Activated gamma-delta T cell treated with Interleukin-2 at 50 U/mL for 16 hours (primary cell): Measurements from ENCODE around the gene F11.
"Not testable (repeated sequence)": the region's sequence is repeated elsewhere in the genome, so short reads cannot be mapped to it uniquely, and the experiment has no call there.

ENCODE experiments used
- DNase-seq: peaks from one replicate; pipeline ENCODE4 v3.0.0-alpha.2; 2020

F11 gene

DNA sequence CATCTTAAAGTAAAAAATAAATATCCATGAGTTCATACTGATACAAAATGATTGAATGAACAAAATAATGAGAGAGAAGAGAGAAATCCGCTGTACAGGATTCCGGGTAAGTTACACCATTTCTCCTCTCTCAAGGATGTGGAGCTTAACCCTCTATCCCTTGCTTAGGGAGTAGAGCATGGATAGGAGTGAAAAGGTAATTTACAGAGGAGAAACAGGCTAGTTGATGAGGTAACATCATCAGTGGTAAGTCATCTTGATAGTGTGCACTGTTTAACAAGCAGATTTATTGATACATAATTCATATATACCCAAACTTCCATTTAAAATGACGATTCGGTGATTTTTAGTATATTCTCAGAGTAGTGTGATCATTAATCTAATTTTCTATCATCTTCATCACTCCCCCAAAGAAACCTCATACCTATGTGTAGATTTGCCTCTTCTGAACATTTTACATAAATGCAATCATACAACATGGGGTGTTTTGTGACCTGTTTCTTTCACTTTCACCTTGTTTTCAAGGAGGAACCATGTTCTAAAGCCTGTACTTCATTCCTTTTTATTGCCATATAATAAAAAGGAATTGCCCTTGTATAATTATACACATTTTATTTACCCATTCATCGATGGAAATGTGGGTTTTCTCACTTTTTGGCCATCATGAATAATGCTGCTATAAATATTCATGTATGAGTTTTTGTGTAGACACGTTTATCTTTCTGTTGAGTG is 34.8 kb downstream of the F11 start:
- no peak for DNase-seq

GRCh38 chr4:186304216-186304615 is 38.2 kb downstream of the F11 start:
- no peak for DNase-seq

DNA sequence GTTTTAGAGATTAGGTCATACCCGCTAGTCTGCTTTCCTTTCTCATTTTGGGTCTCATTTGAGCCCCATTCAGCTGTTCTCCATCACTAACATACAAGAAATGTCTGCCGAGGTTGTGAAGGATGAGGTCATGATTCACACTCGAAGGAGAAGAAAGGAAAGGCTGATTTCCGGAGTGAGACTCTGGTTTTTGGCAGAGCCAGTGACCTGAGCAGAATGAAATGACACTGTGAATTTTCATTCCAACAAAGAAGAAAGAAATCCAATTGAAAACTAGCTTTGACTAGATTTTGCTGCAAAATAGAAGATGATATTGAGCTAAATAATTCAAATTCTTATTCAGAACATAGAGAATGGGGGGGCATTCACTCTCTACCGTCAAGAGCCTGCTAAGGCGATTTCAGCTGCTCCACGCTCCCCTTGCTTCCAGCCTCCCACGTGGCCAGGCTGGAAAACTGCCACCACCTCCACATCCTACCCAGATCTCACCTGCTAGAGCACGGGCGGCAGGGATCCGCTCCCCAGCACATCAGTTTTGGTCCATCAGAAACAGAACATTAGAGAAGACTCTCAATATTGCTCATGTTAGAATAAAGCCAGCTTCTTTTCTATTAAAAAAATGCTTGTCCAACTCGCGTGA is 39.0 kb downstream of the F11 start:
- no peak for DNase-seq

DNA sequence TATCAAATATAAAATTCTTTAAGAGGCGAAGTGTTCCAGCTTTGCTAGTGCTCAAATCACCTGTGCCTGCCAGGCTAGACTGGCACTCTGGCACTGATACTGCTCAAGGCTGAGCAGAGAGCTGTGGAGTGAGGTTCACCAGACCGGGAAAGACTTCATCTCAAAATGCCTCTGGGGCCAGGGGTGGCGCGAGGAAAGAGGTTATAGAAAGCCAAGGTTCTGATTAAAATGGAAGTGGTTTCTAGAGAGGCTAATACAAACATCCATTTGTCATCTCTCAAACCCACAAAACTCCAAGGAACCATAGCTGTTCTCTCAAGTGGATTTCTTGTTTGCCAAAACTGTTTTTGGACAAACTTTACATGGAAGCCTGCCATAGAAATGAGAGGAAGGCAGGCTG is 41.5 kb downstream of the F11 start:
- DNase-seq: no peak

DNA sequence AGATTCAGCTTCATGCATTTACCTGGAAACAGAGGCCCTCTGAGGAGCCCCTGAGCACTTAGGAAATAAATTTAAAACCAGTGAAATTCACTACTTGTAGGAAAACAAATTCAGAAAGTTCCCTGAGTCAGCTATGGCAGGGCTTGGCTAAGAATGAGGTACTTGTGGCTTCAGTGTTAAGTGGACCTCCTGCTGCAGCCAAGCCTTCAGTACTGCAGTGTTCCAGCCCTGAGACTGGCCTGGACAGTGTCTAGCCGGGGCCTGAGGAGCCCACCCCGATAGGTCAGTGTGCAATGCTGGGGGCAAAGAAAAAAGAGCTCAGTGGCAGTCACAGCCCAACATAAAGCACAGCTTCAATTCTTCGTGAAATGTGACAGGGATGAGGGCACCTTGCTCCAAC is 41.9 kb downstream of the F11 start:
- DNase-seq: no peak

DNA sequence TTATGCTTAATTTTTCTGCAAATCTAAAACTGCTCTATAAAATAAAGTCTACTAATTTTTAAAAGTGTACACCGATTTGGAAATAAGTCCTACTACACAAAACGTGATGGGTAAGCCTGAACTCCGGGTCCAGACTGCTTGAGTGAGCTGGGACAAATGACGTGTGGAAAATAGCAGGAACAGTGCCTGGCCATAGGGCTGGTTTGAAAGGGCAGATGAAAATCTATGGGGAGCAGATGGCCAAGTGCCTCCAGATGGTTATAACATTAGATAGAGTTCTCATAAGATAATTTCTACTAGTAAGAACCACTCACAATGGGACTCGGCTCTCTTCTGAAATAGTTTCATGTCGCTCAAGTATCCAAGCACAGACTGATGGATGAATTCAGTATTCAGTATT is 52.5 kb downstream of the F11 start:
- DNase-seq: no peak

GRCh38 chr4:186324660-186325059 is 58.7 kb downstream of the F11 start:
- not testable (repeated sequence) for DNase-seq

DNA sequence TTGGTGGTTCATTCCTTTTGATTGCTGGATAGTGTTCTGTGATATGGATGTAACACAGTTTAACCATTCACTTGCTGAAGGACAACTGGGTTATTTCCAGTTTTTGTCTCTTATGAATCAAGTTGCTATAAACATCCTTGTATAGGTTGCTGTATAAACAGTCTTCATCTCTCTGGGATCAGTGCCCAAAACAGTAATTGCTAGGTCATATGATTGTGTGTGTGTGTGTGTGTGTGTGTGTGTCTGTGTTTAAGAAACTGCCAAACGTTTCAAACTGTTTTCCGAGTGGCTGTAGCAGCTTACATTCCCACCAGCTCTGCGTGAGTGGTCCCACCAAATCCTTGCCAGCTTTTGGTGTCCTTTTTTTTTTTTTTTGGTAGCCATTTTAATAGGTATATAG is 60.4 kb downstream of the F11 start:
- no peak for DNase-seq

DNA sequence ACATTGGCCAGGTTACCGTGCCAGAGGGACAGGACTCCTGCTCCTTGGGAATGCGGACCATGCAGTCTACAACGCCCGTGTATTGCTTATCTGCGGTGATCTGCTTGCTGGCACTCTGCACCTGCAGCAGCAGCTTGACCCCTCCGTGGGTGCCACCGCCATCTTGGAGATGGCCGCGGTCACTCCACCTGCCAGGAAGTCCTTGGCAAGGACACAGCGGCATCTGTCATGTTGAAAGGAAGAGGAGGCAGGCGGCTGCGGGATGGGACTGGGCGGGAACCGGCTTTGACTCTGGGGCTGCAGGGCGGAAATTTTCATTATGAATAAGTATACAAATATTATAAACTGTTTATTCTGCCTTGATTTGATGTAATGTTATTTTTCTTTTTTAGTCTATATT is 63.4 kb downstream of the F11 start:
- DNase-seq: no peak

GRCh38 chr4:186330368-186330767 is 64.4 kb downstream of the F11 start:
- no peak for DNase-seq

- no peak for DNase-seq
Measured at GRCh38 chr4:186335793-186336192, 69.8 kb downstream of the F11 start.
